Measurements from ENCODE around the gene NCCRP1.

DNA sequence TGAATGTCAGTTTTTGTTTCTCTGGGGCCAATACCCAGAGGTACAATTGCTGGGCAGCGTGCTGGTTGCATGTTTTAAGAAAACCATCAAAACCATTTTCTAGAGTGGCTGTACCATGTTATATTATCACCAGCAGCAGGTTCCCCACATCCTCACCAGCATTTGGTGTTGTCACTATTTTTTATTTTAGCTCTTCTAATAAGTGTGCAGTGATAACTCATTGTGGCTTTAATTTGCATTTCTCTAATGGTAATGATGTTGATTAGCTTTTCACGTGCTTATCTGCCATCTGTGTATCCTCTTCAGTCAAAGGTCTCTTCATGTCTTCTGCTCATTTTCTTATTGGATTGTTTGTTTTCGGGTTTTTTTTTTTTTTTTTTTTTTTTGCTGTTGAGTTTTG is 49.3 kb upstream of the NCCRP1 start:
- TF ChIP-seq CTCF (IDR thresholded peaks at IDR 0.05) (no peak), POLR2AphosphoS5 (IDR thresholded peaks at IDR 0.05) (no peak)

Measured in suprapubic skin (tissue), 3 donors.